ENCODE results near the gene MCOLN1. TPM values are rescaled to one million over a fixed set of nuclear protein-coding genes. Genes with fewer than 3 reads are reported as not detected.
A peak's percentile ranks its signal among the peaks of the same experiment; 100 is the strongest.

Gene MCOLN1
- polyA plus RNA-seq, 1 of the 3 experiments (the other 2 are of a cell fraction) = 28.4 TPM

DNA sequence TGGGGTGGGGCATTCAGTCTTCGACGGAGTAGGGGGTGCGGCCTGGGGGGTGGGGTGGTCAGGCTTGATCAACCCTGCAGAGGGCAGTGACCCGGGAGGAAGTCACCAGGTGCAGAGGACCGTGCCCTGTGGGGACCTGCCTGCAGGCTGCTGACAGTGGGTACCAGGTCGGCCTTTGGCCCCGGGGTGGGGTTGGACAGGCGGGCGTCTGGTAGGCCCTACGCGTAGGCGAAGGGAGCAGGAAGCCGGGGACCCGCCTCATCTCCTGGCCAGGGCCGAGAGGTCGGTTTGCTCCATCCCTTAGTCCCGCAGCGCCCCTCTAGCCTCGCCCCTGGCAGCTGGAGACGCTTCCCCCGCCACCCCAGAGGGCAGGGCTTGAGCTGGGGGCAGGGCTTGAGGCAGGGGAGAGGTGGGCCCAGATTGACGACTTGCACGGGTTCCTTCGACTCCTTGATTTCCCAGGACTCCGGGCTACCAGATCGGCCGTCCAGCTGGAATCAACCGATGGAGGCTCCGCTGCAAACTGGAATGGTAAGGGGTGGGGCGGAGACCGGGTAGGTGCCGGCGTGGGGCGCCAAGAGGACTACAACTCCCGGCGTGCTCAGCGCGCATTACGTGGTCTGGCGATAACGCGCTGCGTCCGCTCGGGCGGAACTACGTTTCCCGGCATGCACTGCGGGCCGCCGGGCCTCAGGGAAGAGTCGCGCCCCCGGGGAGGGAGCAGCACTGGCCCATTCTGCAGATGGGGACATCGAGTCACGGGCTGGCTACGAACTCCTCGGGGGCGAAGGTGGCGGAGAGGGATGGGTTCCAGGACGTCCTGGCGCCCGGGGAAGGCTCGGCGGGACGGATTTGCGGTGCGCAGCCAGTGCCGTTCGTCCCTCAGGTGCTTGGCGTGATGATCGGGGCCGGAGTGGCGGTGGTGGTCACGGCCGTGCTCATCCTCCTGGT lies 12.9 kb downstream of the MCOLN1 start, which contains the start of gene PNPLA6:
Gene PNPLA6, plus strand, starts transcription at position 671 of the 951 bp plus-strand sequence. Its CDS starts 72 bp downstream, at position 743.
- peaks cover 0 to 15% of the 10 kb centered on the region in 2 experiments; a peak in 2 of 4 replicates for H3K4me1 ChIP-seq (ENCODE audit: control insufficient read depth in 1 of 2, insufficient read depth in 2 of 2, low read depth in 1 of 2, low read length in 1 of 2)
- H3K27ac ChIP-seq (ENCODE audit: low read depth in 2 of 2, low read length in 1 of 2) = peak within 1 kb of the TSS; percentile 87 to 92
- peaks cover 7% of the 10 kb centered on the region for H3K79me2 ChIP-seq (ENCODE audit: insufficient read depth)
- WGBS (ENCODE audit: low lambda C conversion rate) = under 1% methylated on average over 27 of the region's 76 CpGs
- H2AFZ ChIP-seq (ENCODE audit: low read depth) = peak within 1 kb of the TSS; percentile 85
- no peaks in the 10 kb centered on the region for H3K9me2 ChIP-seq
- no peaks in the 10 kb centered on the region for H3K27me3 ChIP-seq (ENCODE audit: insufficient read depth)
- peak; percentile 97 for DNase-seq
- no peaks in the 10 kb centered on the region for H4K20me1 ChIP-seq (ENCODE audit: insufficient read depth)
- peak within 1 kb of the TSS; percentile 85 to 94 for H3K4me3 ChIP-seq (ENCODE audit: low read depth in 2 of 2, low read length in 1 of 2)
- no peaks in the 10 kb centered on the region for H3K9me3 ChIP-seq
- TF ChIP-seq SIN3A (IDR thresholded peaks at IDR 0.05; ENCODE audit: borderline replicate concordance, low read depth, low read length) = no peak
- TF ChIP-seq, protein P1, sequence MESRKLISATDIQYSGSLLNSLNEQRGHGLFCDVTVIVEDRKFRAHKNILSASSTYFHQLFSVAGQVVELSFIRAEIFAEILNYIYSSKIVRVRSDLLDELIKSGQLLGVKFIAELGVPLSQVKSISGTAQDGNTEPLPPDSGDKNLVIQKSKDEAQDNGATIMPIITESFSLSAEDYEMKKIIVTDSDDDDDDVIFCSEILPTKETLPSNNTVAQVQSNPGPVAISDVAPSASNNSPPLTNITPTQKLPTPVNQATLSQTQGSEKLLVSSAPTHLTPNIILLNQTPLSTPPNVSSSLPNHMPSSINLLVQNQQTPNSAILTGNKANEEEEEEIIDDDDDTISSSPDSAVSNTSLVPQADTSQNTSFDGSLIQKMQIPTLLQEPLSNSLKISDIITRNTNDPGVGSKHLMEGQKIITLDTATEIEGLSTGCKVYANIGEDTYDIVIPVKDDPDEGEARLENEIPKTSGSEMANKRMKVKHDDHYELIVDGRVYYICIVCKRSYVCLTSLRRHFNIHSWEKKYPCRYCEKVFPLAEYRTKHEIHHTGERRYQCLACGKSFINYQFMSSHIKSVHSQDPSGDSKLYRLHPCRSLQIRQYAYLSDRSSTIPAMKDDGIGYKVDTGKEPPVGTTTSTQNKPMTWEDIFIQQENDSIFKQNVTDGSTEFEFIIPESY (IDR thresholded peaks at IDR 0.05; ENCODE audit: borderline replicate concordance, low read depth) = peak; percentile 64; the same call in 1 of the 2 replicates
- TF ChIP-seq MXI1 (IDR thresholded peaks at IDR 0.05; ENCODE audit: low read depth, low read length) = peak; percentile 85
- TF ChIP-seq TEAD4 (IDR thresholded peaks at IDR 0.05; ENCODE audit: borderline replicate concordance, insufficient read depth) = no peak
- TF ChIP-seq, protein P2, sequence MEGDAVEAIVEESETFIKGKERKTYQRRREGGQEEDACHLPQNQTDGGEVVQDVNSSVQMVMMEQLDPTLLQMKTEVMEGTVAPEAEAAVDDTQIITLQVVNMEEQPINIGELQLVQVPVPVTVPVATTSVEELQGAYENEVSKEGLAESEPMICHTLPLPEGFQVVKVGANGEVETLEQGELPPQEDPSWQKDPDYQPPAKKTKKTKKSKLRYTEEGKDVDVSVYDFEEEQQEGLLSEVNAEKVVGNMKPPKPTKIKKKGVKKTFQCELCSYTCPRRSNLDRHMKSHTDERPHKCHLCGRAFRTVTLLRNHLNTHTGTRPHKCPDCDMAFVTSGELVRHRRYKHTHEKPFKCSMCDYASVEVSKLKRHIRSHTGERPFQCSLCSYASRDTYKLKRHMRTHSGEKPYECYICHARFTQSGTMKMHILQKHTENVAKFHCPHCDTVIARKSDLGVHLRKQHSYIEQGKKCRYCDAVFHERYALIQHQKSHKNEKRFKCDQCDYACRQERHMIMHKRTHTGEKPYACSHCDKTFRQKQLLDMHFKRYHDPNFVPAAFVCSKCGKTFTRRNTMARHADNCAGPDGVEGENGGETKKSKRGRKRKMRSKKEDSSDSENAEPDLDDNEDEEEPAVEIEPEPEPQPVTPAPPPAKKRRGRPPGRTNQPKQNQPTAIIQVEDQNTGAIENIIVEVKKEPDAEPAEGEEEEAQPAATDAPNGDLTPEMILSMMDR (IDR thresholded peaks at IDR 0.05) = no peak
- TF ChIP-seq ELF1 (IDR thresholded peaks at IDR 0.05) = peak; percentile 75
- TF ChIP-seq GABPA (IDR thresholded peaks at IDR 0.05; ENCODE audit: low read depth) = peak; percentile 64
- peak; percentile 66 for TF ChIP-seq RCOR1 (IDR thresholded peaks at IDR 0.05; ENCODE audit: low read length)
- peak; percentile 78 for TF ChIP-seq YY1 (IDR thresholded peaks at IDR 0.05; ENCODE audit: low read depth)
- peak; percentile 32; the same call in 1 of the 2 replicates for TF ChIP-seq POLR2AphosphoS5 (IDR thresholded peaks at IDR 0.05; ENCODE audit: low read depth, low read length)
- TF ChIP-seq PBX3 (IDR thresholded peaks at IDR 0.05) = peak; percentile 7; the same call in 1 of the 2 replicates
- peak; percentile 57 for TF ChIP-seq FOXJ3 (CRISPR knock-in tag; IDR thresholded peaks at IDR 0.05)
- TF ChIP-seq CHD2 (IDR thresholded peaks at IDR 0.05; ENCODE audit: low read length, partially characterized antibody) = peak; percentile 96
- peak; percentile 63 for TF ChIP-seq GATA2 (CRISPR knock-in tag; IDR thresholded peaks at IDR 0.05)
- H3K9ac ChIP-seq = peak within 1 kb of the TSS; percentile 82
- H3K36me3 ChIP-seq (replicated peaks in 1 of 2; ENCODE audit: control insufficient read depth in 1 of 2, insufficient read depth in 2 of 2, low read length in 1 of 2) = peaks cover 16 to 17% of the 10 kb centered on the region in 2 experiments
- ChIA-PET POLR2A (interaction anchor here (0.9 to 2.4 kb wide), 5 partner anchors 13 to 52 kb away, joined by 3 to 7 read pairs (median 4); partner anchors contain the start of genes MCOLN1 and ZNF358), CTCF (interaction anchor here (0.6 to 5.0 kb wide), 6 partner anchors 13 to 837 kb away, joined by 3 to 25 read pairs (median 4); partner anchors contain the start of genes MCOLN1 and ZNF358)
- no peaks in the 10 kb centered on the region for H3F3A ChIP-seq (replicated peaks; ENCODE audit: insufficient read depth)
- H3K4me2 ChIP-seq = peak within 1 kb of the TSS; percentile 94

Measured in SK-N-SH (cell line).